ENCODE data around the gene CREB3L4.

- TF ChIP-seq CTCF (IDR thresholded peaks at IDR 0.05; ENCODE audit: low read depth, low read length, missing input control) (no peak), TAF1 (conservative IDR thresholded peaks at IDR 0.05) (no peak), REST (IDR thresholded peaks at IDR 0.05) (no peak)
Measured at GRCh38 chr1:153932156-153933131, 35.3 kb upstream of the CREB3L4 start.
